A549 treated with ZK216348 at 1 μM for 4 hours (cell line): ENCODE results near the gene SELENOM. TPM values are rescaled to one million over a fixed set of nuclear protein-coding genes. Genes with fewer than 3 reads are reported as not detected.

ENCODE experiments used
- total RNA-seq: library from RNA; stranded (reverse); fragments of 200-300 nt; extraction: Qiagen RNA extraction; gene quantifications from 5 replicates; pipeline ENCODE4 v1.2.3, GENCODE V29; 2022; ENCODE audit warnings: low read depth

Gene SELENOM, protein sequence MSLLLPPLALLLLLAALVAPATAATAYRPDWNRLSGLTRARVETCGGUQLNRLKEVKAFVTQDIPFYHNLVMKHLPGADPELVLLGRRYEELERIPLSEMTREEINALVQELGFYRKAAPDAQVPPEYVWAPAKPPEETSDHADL
- total RNA-seq: 44.3 to 71.4 TPM (median 66.5 TPM) in 5 replicates

DNA sequence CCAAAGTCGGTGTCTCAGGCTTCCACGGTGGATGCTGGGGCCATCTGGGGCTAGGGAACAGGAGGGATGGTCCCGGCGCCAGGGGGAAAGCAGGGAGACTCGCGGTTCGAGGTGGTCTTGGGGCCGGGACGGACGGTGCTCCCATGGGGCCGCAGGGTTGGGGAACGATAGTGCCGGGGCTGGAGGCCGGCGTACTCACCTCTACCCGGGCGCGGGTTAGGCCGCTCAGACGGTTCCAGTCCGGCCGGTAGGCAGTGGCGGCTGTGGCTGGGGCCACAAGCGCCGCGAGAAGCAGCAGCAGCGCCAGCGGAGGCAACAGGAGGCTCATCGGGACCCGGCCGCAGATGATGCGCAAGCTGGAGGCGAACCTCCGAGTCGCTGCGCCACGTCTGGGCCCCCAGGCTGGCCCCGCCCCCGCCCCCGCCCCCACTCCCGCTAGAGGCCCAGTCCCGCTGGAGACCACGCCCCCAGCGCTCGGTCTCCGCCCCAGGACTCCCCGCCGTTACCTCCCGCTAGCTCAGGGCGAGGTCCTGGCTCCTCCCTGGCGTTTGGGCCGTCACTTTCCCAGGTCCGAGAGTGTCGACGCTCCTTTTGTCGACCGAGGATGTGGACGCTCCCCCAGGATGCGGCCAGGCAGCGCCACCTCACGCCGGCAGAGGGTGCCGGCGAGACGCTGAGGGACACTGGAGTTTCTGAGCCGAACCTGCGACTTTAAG lies at the start of gene SELENOM:
TSS of gene SELENOM (minus strand) at position 391 of the 716 bp plus-strand sequence. CDS start at position 328, 63 bp downstream.

DNA sequence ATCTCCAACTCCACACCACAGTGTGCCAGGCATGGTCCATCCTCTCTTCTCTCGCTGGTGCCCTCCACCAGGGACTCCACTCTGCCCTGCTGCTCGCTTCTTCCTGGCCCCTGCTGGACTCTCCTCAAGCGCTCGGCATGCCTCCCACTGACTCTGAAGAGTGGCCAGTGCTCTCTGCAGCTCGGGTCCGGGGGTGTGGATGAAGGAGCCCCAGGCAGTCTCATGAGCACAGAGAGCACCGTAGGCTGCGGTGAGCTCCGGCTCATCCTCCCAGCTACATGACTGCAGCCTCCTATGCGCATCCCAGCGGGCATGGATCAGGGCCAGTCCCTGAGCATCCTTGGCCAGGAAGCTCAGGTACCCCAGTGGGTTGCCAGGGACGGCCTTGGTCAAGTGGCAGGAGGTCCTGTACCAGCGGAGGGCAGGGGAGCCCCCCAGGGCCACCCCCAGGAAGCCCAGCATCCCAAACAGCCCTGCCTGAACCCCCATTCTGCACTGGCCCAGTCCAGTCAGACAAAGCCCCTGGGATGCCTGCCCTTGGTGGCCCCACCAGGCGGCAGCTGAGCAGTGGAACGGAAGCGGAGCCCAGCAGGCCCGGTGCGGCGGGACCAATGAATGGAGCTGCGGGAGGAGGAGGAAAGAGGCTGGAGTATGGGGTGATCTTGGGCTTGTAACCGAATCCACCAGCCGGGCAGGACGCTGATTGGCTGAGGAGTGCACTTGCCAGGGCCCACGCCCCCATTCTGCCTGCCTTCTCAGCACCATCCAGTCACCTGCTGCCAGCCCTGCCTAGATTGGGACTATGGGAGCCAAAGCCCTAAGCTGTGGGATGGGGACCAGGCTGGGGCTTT lies 32.7 kb upstream of the SELENOM start, which contains the start of gene PLA2G3:
TSS of gene PLA2G3 (minus strand) at position 643 of the 851 bp plus-strand sequence. CDS start at position 489, 154 bp downstream.

DNA sequence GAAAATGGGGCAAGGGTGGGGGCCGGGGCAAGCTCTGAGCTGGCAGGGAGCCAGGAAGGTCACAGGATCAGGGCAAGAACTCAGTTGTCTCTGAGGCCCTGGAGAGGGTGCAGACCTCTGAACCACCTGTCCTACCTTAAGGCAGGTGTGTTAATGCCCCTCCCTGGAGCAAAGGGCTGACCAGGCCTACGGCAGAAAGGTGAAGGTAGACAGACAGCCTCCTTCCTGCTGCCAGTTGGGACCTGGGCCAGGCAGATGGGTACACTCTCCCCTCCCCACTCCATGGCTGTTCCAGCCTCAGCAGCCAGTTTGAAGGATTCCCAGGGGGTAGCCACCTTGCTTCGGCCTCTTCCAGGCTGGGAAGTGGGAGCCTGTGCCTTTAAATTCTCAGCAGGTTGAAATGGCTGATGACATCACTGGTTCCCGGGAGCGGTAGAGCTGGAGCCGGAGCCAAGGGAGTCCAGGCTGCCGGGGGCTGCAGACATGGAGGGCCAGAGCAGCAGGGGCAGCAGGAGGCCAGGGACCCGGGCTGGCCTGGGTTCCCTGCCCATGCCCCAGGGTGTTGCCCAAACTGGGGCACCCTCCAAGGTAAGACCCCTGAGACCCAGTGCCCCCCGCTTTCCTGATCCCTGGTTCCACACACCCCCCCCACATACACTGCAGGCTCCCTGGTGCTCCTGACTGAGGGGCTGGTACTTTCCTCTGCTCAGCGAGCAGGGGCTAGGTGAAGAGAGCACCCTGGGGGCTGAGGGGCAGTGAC lies 15.3 kb upstream of the SELENOM start, which contains the start of gene INPP5J:
TSS of gene INPP5J (plus strand) at position 435 of the 760 bp plus-strand sequence. CDS start at position 484, 49 bp downstream.

DNA sequence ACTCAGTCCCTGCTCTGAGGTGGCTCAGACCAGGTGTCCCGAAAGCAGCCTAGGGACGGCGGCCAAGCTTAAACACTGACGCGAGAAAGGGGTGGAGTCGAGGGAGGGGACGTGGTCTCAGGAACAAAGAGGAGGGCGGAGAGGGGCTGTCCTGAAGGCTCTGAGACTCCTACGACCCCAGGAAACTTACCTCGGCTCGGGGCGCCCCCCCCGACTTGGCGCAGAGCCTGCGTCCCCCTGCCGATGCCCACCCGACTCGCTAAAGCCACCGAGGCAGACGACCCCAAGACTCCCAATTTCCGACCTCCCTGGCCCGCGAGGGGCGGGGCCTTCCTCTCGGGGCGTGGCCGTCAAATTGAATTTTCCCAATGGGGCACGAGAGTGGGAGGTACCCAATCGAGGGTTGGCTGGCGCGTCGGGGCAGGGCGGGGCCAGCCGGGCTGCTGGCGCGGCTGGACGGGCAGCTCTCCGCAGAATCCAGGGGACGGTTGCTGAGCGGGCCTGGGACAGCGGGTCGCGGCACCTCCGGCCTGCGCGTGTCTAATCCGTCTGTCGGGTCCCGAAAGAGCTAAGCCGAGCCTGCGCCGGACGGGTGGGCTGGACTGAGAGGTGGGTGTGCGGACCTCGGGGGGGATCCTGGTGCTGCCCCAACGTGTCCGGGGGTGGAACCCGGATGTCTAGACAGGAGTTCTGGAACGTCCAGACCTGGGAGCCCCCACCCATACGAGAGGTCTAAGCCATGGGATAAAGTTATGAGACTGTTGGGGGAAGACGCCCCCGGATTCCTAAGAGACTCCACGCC lies 26.3 kb downstream of the SELENOM start, which contains the start of gene SMTN:
TSS of gene SMTN (plus strand) at position 471 of the 802 bp plus-strand sequence. CDS start 1,941 bp downstream, outside the sequence.

Other genes starting within 250 kb of the SELENOM start
- gene MORC2, start 138.8 kb downstream of the SELENOM start, total RNA-seq: 12.2 to 17.5 TPM (median 14.7 TPM) in 5 replicates
- gene TUG1, start 138.3 kb downstream of the SELENOM start, total RNA-seq: 23.1 to 31.1 TPM (median 29.8 TPM) in 5 replicates
- gene SMTN, start 26.2 kb downstream of the SELENOM start, total RNA-seq: 15.4 to 31.7 TPM (median 28.8 TPM) in 5 replicates
- 0.50 to 0.66 TPM (median 0.57 TPM) in 4 of 5 replicates, not detected in the other for gene INPP5J, start 15.4 kb upstream of the SELENOM start, total RNA-seq
- not detected in 5 replicates for gene PLA2G3, start 32.9 kb upstream of the SELENOM start, total RNA-seq
- 22.4 to 25.6 TPM (median 23.8 TPM) in 5 replicates for gene RNF185, start 52.6 kb upstream of the SELENOM start, total RNA-seq
- gene LIMK2, start 104.7 kb upstream of the SELENOM start, total RNA-seq: 7.1 to 8.6 TPM (median 7.8 TPM) in 5 replicates
- 0.58 to 1.1 TPM (median 0.90 TPM) in 5 replicates for gene PIK3IP1, start 184.9 kb upstream of the SELENOM start, total RNA-seq
- 17.6 to 22.1 TPM (median 21.1 TPM) in 5 replicates for gene PATZ1, start 238.8 kb upstream of the SELENOM start, total RNA-seq